Measurements from ENCODE around the gene UCN.

Gene UCN

DNA sequence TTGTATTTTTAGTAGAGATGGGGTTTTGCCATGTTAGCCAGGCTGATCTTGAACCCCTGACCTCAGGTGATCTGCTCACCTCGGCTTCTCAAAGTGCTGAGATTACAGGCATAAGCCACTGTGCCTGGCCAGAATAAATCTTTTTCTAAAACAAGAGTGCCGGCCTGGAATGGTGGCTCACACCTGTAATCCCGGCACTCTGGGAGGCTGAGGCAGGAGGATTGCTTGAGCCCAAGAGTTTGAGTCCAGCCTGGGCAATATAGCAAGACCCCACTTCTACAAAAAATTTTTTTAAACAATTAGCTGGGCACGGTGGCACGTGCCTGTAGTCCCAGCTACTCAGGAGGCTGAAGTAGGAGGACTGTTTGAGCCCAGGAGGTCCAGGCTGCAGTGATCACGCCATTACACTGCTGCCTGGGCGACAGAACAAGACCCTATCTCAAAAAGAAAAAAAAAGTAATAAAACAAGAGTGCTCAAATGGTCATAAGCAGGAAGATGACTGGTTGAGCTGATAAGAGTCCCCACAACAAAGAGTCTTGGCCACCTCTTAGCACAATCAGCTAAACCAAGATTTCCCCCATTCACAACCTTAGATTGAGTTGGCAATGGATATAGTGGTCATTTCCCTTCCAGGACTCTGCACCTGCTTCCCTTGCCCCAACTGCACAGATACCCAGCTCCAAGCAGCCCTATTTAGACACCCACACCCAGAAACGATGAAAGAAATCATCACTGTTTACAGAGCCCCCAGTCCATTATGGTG is 5.8 kb upstream of the UCN start:
- no peaks in the 10 kb centered on the region for H3K36me3 ChIP-seq (ENCODE audit: control insufficient read depth, low read depth, low read length)
- H3K27me3 ChIP-seq (ENCODE audit: control insufficient read depth, insufficient read depth, low read length) = peaks cover 7% of the 10 kb centered on the region
- no peaks in the 10 kb centered on the region for H3K4me1 ChIP-seq (ENCODE audit: control insufficient read depth, low read depth, low read length)
- H3K27ac ChIP-seq (ENCODE audit: low read length) = no peak overlapping the region
- H3K4me3 ChIP-seq (ENCODE audit: low read length) = no peak overlapping the region
- H3K9ac ChIP-seq (ENCODE audit: low read length) = no peak overlapping the region
- H3K9me3 ChIP-seq (ENCODE audit: control insufficient read depth, low read depth, low read length) = no peaks in the 10 kb centered on the region

DNA sequence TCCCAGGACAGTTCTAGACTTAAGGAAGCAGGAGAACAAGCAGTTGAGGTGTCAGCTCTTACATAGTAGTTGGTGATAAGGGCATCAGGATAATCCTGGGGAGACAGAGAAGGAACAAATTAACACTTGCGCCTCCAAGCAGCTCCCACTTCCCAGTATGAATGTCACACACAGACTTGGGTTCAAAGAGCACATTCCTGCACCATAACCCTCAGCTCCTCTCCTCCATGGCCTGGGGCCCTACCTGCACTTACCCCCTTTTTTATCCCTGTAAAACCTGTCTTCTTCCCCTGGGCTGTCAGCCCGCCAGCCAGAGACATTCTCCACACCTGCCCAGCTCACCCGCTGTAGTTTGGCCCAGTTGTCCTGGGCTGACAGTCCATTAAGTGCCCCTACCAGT is 3.9 kb upstream of the UCN start:
- H3K9me3 ChIP-seq (ENCODE audit: control insufficient read depth, low read depth, low read length) = no peaks in the 10 kb centered on the region
- H3K4me3 ChIP-seq (ENCODE audit: low read length) = no peak overlapping the region
- H3K4me1 ChIP-seq (ENCODE audit: control insufficient read depth, low read depth, low read length) = peaks cover under 1% of the 10 kb centered on the region
- H3K27me3 ChIP-seq (ENCODE audit: control insufficient read depth, insufficient read depth, low read length) = peaks cover 27% of the 10 kb centered on the region
- no peak overlapping the region for H3K9ac ChIP-seq (ENCODE audit: low read length)
- H3K36me3 ChIP-seq (ENCODE audit: control insufficient read depth, low read depth, low read length) = no peaks in the 10 kb centered on the region
- no peak overlapping the region for H3K27ac ChIP-seq (ENCODE audit: low read length)

DNA sequence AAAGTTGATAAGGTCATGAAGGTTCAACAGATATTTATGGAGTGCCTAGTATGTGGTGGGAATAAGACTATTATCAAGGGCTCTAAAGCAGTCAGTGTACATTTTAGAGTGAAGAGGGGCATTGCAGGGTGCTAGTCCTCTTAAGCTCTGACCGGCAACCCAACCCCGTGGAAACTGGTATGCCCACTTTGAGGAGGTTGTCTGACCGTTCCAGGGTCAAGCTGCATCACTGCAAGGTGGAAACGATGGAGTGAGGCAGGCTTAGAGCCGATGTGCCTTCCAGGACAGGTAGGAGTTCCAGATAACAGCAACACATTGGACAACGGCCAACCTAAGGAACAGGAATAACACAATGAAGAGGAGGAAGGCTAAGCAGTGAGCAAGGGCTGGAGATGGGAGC is 1.4 kb upstream of the UCN start:
- no peaks in the 10 kb centered on the region for H3K36me3 ChIP-seq (ENCODE audit: control insufficient read depth, low read depth, low read length)

DNA sequence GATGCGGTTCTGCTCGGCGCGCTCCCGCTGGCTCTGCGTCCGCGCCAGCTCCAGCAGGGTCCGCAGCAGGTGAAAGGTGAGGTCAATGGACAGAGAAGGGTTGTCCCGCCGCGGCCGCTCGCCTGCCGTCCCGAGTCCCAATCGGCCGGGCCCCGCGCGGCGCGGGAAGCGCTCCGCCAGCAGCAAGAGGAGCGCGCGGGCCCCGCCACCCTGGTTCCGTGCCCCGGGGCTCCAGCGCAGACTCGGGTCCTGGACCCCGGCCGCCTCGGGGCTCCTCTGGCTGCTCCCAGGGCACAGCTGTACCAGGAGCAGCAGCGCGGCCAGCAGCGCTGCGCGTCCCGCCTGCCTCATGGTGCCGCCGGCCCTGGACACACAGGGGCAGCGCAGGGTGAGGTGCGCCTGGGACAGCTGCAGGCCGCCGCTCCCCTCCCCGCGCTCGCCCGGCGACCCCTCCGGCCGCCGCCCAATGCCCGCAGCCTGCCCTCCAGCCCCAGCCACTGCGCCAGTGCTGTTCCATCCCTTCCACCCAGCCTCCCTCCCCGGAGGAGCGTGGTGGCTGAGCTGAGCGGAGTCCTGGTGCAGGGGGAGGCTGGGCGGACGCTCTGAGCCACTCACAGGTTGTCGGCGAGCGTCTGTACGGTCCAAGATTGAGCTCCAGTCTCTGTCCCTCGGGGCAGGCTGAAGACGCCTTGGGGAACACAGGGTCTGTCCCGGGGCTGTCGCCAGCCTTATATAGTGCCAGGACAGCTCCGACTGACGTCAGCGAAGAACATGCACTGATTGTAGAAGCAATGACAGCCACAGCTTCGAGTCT is 493 bp downstream of the UCN start:
- Histone ChIP-seq H3K9ac (ENCODE audit: low read length) (no peak overlapping the region), H3K4me1 (ENCODE audit: control insufficient read depth, low read depth, low read length) (peaks cover 6% of the 10 kb centered on the region), H3K27me3 (ENCODE audit: control insufficient read depth, insufficient read depth, low read length) (peaks cover 57% of the 10 kb centered on the region), H3K36me3 (ENCODE audit: control insufficient read depth, low read depth, low read length) (no peaks in the 10 kb centered on the region), H3K27ac (ENCODE audit: low read length) (no peak overlapping the region), H3K4me3 (ENCODE audit: low read length) (peak overlapping the region; percentile 26), H3K9me3 (ENCODE audit: control insufficient read depth, low read depth, low read length) (no peaks in the 10 kb centered on the region)

More for the DNA sequence above, 1.4 kb upstream of the UCN start:
- Histone ChIP-seq H3K4me1 (ENCODE audit: control insufficient read depth, low read depth, low read length) (peaks cover 6% of the 10 kb centered on the region), H3K4me3 (ENCODE audit: low read length) (no peak overlapping the region), H3K9me3 (ENCODE audit: control insufficient read depth, low read depth, low read length) (no peaks in the 10 kb centered on the region), H3K27me3 (ENCODE audit: control insufficient read depth, insufficient read depth, low read length) (peaks cover 52% of the 10 kb centered on the region), H3K27ac (ENCODE audit: low read length) (no peak overlapping the region), H3K9ac (ENCODE audit: low read length) (no peak overlapping the region)

DNA sequence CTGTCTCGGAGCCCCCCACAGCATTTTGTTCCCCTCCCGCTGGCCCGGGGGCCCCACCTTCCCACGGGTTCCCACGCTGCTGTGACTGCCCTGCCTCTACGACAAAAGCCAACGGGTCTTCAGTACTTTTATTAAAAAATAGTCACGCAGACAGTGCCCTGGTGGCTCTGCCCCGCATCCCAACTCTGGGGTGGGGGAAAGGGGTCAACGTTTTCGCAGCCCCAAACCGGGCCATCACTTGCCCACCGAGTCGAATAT is 1.0 kb downstream of the UCN start:
- no peak overlapping the region for H3K27ac ChIP-seq (ENCODE audit: low read length)
- H3K9ac ChIP-seq (ENCODE audit: low read length) = no peak overlapping the region
- peak overlapping the region; percentile 26 for H3K4me3 ChIP-seq (ENCODE audit: low read length)
- H3K27me3 ChIP-seq (ENCODE audit: control insufficient read depth, insufficient read depth, low read length) = peaks cover 57% of the 10 kb centered on the region
- peaks cover 6% of the 10 kb centered on the region for H3K4me1 ChIP-seq (ENCODE audit: control insufficient read depth, low read depth, low read length)
- no peaks in the 10 kb centered on the region for H3K9me3 ChIP-seq (ENCODE audit: control insufficient read depth, low read depth, low read length)
- no peaks in the 10 kb centered on the region for H3K36me3 ChIP-seq (ENCODE audit: control insufficient read depth, low read depth, low read length)

DNA sequence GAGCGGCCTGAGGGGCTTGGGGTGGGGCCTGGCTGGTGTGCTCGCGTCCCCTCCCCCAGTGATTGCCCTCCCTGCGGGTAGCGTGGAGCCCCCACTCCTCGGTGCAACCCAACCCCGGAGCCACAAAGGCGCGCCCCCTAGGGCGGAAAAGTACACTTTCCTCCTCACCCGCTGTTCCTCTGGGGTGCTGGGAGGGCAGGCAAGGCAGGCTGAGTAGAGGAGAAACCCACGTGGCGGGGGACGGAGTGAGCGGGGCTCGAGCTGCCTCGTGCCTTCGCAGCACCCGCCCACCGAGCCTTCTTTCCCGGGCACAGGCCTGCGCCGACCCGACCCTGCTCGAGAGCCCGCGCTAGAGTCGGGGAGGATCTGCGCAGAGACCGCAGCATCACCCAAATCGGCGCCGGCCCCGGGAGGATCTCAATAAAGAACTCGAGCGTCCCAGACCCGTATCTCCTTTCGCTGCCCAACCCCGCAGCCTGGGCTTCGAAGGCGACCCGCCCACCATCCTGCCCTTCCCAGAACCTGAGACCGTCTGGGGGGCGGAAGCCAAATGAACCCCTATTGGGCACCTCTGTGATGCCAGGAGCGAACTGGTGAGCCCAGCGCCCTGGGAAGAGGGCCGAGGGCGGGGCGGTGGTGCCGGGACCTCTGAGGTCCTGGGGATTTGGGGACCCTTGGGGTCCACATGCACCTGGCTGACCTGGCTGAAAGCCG is 1.5 kb downstream of the UCN start:
- Histone ChIP-seq H3K9ac (ENCODE audit: low read length) (no peak overlapping the region), H3K27me3 (ENCODE audit: control insufficient read depth, insufficient read depth, low read length) (peaks cover 57% of the 10 kb centered on the region), H3K27ac (ENCODE audit: low read length) (no peak overlapping the region), H3K4me3 (ENCODE audit: low read length) (peak overlapping the region; percentile 26), H3K36me3 (ENCODE audit: control insufficient read depth, low read depth, low read length) (no peaks in the 10 kb centered on the region), H3K4me1 (ENCODE audit: control insufficient read depth, low read depth, low read length) (peaks cover 6% of the 10 kb centered on the region), H3K9me3 (ENCODE audit: control insufficient read depth, low read depth, low read length) (no peaks in the 10 kb centered on the region)

DNA sequence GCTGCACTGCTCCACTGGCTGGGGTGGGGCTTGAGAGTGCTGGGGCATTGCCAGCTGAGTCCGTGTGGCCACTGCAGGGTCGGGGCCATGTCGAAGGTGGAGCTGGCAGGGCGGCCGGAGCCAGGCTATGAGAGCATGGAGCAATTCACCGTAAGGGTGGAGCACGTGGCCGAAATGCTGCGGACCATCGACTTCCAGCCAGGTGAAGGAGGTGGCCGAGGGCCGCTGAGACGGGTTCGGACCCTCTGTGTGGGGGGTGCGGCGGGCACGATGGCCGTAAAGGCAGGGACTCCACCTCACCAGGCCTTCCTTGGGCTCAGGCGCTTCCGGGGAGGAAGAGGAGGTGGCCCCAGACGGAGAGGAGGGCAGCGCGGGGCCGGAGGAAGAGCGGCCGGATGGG is 2.1 kb downstream of the UCN start:
- H3K4me1 ChIP-seq (ENCODE audit: control insufficient read depth, low read depth, low read length) = peaks cover 6% of the 10 kb centered on the region
- H3K36me3 ChIP-seq (ENCODE audit: control insufficient read depth, low read depth, low read length) = no peaks in the 10 kb centered on the region
- no peak overlapping the region for H3K27ac ChIP-seq (ENCODE audit: low read length)
- H3K27me3 ChIP-seq (ENCODE audit: control insufficient read depth, insufficient read depth, low read length) = peaks cover 57% of the 10 kb centered on the region
- no peak overlapping the region for H3K9ac ChIP-seq (ENCODE audit: low read length)
- no peaks in the 10 kb centered on the region for H3K9me3 ChIP-seq (ENCODE audit: control insufficient read depth, low read depth, low read length)
- H3K4me3 ChIP-seq (ENCODE audit: low read length) = no peak overlapping the region

DNA sequence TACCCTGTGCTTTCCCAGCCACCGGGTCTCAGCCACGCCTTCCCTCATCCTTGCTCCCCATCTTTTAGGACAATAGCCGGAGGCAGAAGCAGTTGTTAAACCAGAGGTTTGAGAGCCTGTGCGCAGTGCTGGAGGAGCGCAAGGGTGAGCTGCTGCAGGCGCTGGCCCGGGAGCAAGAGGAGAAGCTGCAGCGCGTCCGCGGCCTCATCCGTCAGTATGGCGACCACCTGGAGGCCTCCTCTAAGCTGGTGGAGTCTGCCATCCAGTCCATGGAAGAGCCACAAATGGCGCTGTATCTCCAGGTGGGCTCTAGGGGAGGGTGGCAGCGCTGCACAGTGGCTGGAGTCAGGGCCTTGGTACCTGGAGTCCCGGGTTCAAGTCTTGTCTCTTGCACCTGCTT is 2.7 kb downstream of the UCN start:
- H3K4me1 ChIP-seq (ENCODE audit: control insufficient read depth, low read depth, low read length) = peaks cover 6% of the 10 kb centered on the region
- no peaks in the 10 kb centered on the region for H3K36me3 ChIP-seq (ENCODE audit: control insufficient read depth, low read depth, low read length)
- no peak overlapping the region for H3K4me3 ChIP-seq (ENCODE audit: low read length)
- H3K9ac ChIP-seq (ENCODE audit: low read length) = no peak overlapping the region
- no peak overlapping the region for H3K27ac ChIP-seq (ENCODE audit: low read length)
- peaks cover 57% of the 10 kb centered on the region for H3K27me3 ChIP-seq (ENCODE audit: control insufficient read depth, insufficient read depth, low read length)
- H3K9me3 ChIP-seq (ENCODE audit: control insufficient read depth, low read depth, low read length) = no peaks in the 10 kb centered on the region

DNA sequence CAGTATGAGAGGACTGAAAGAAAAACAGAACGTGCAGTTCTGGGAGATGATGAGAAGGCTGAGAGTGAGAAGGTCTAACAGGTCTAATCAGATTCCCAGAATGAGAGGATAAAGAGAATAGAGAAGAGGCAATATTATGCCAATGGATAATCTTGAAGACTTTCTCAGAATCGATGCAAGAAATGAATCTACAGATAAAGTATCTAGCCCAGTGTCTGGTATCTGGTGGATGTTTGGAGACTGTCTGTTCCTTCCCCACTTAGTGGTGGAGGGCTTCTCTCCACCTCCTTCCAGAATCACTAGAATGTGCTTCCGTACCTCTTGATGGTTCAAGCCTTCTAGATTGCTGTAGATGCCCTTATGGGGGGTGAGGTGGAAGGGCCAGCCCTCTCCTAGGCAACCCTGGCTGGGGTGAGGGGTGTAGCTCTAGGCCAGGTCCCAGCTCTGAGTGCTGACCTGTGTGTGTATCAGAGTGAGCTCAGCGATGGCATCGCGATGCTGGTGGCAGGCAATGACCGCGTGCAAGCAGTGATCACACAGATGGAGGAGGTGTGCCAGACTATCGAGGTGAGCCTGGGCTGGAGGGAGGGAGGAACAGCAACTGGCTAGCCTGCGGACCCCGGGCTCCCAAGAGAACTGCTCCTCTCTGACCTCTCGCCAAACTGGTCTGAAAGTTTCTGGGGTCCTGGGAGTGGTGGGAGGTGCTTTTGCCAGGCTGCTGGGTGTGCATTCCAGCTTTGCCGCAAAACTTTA is 3.6 kb downstream of the UCN start:
- Histone ChIP-seq H3K27me3 (ENCODE audit: control insufficient read depth, insufficient read depth, low read length) (peaks cover 56% of the 10 kb centered on the region), H3K9me3 (ENCODE audit: control insufficient read depth, low read depth, low read length) (no peaks in the 10 kb centered on the region), H3K4me3 (ENCODE audit: low read length) (no peak overlapping the region), H3K27ac (ENCODE audit: low read length) (no peak overlapping the region), H3K36me3 (ENCODE audit: control insufficient read depth, low read depth, low read length) (no peaks in the 10 kb centered on the region), H3K9ac (ENCODE audit: low read length) (no peak overlapping the region), H3K4me1 (ENCODE audit: control insufficient read depth, low read depth, low read length) (peaks cover 6% of the 10 kb centered on the region)

DNA sequence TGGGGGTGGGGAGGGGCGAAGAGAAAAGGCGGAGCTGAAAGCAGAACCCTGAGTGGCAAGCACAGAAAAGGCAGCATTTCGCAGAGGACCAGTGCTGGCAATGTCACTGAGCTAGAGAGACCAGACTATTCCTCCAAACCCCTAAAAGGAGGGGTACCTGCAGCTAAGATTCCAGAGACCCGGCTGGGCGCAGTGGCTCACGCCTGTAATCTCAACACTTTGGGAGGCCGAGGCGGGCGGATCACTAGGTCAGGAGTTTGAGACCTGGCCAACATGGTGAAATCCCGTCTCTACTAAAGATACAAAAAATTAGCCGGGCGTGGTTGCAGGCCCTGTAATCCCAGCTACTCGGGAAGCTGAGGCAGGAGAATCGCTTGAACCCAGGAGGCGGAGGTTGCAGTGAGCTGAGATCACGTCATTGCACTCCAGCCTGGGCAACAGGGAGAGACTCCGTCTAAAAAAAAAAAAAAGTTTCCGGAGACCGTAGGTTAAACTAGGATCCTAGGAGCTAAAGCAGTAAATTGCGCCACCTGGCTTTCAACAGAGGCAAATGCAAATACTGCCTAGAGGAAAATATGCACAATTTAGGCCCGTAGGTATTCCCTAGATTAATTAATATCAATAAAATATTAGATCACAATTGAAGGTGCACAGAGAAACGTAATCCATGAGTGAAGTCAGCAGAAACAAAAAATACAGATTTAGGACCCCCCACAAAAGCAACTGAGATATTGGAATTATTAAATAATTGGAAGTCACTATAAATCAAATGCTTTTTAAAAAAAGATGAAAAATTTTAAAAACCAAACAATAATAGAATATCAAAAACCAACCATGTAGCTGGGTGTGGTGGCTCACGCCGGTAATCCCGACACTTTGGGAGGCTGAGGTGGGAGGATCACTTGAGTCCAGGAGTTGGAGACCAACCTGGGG is 4.9 kb downstream of the UCN start:
- Histone ChIP-seq H3K27ac (ENCODE audit: low read length) (no peak overlapping the region), H3K9ac (ENCODE audit: low read length) (no peak overlapping the region), H3K9me3 (ENCODE audit: control insufficient read depth, low read depth, low read length) (no peaks in the 10 kb centered on the region), H3K27me3 (ENCODE audit: control insufficient read depth, insufficient read depth, low read length) (peaks cover 43% of the 10 kb centered on the region), H3K36me3 (ENCODE audit: control insufficient read depth, low read depth, low read length) (no peaks in the 10 kb centered on the region), H3K4me1 (ENCODE audit: control insufficient read depth, low read depth, low read length) (peaks cover 6% of the 10 kb centered on the region), H3K4me3 (ENCODE audit: low read length) (no peak overlapping the region)

Data from iPS-18a (cell line).